Left colon (tissue), 2 donors: Measurements from ENCODE around the gene RNASE7. TPM values are rescaled to one million over a fixed set of nuclear protein-coding genes. Genes with fewer than 3 reads are reported as not detected.

Source experiments
- ATAC-seq: fragments of 200-7000 bp; cut with Tn5 transposase; one replicate; pipeline ENCODE4 v1.9.1; 2020; ENCODE audit warnings: mild to moderate bottlenecking, moderate library complexity
- DNase-seq, 2 donors: peaks; one replicate each; pipeline ENCODE4 v3.0.0-alpha.2; 2020
- intact Hi-C, 2 donors: fragments of 100-400 bp; cut with DNase I in 1 of 2; cut with micrococcal nuclease in 1 of 2; formaldehyde crosslinking; loops; one replicate each; pipeline versions ENCODE4 v1.11.2 to v1.14.0; 2022; cut with DNase I, micrococcal nuclease
- microRNA-seq, 2 donors: library from miRNA; unstranded; fragments of <30 nt; microRNA quantifications; one replicate each; pipeline versions ENCODE4 v1.1.0 to v1.2.0, GENCODE V29; 2020
- total RNA-seq, 2 donors: library from RNA; stranded (reverse); fragmentation: NEBNext Ultra II Directional; extraction: Animal tissue kit (Norgen Biotek cat#: 25700); gene quantifications; one replicate each; pipeline ENCODE4 v1.2.1, GENCODE V29; 2021
- donor health status: DM: no; HTN: no; CAD: no.
- donor health status: DM: yes; HTN: yes; CAD: no.

RNASE7 gene
- total RNA-seq, 2 donors from 2014 or later, result 0.31 TPM; not detected in 1

- DNase-seq (peak; percentile 39 to 61), ATAC-seq (peak; percentile 30)
- intact Hi-C loops, result loop anchor here in 1 of 2 donors (10.0 kb wide), 1 partner anchor 76 kb away; no protein-coding TSS in a partner anchor
Measured at GRCh38 chr14:21090194-21090939, 48.2 kb downstream of the RNASE7 start.

DNA sequence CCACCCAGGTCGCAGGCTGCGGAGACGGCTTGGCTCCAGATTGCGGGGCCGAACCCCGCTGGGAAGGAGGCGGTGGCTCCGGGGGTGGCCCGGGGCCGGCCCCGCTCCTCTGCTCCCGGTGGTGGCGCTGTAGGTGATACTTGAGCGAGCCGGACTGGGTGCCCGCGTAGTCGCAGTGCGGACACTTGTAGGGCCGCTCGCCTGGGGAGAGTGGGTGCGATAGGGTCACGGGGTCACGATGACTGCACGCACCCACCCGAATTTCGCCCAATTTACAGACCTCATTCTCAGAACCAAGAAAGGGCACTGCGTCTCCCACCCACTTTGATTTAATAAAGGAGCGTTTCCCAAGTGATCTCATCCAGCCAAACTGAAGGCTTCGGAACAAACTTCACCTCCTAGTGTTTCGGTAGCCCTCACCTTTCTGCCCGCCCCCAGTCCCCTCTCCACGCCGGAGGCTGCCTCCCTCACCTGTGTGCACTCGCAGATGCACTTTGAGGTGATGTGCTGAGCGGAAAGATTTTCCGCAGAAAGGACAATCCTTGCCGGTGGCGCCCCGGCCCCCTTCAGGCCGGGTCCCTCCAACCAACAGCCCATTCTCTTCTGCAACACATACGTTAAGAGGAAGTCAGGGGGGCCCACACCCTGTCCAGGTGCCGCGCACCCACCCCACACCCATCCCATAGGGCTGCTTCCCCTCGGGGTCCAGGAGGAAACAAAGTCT is 48.9 kb downstream of the RNASE7 start:
- intact Hi-C loops, result loop anchor here in 1 of 2 donors (10.0 kb wide), 1 partner anchor 76 kb away; no protein-coding TSS in a partner anchor
- DNase-seq, result no peak

DNA sequence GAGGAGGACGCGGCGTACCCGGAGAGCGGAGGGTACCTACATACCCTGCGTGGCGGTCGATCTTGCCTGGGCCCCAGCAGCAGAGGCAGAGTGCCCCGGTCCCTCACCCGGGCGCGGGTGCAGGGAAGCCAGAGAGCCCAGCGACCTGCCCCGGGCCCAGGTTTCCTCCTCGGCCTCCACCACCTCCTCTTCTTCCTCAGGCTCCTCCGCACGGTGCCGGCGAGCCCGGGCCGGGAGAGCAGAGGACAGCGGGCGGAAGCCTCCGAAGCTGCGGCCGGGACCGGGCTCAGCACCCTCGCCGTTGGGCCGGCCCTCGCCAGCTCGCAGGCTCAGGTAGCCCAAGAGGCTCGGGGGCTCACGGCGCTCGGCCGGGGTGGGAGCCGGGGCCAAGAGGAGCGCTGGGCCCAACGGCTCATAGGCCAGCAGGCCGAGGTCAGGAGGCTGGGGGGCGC is 49.7 kb downstream of the RNASE7 start:
- no peak for DNase-seq
- peak; percentile 1 for ATAC-seq

More for the DNA sequence above, 48.9 kb downstream of the RNASE7 start:
- ATAC-seq, result no peak

DNA sequence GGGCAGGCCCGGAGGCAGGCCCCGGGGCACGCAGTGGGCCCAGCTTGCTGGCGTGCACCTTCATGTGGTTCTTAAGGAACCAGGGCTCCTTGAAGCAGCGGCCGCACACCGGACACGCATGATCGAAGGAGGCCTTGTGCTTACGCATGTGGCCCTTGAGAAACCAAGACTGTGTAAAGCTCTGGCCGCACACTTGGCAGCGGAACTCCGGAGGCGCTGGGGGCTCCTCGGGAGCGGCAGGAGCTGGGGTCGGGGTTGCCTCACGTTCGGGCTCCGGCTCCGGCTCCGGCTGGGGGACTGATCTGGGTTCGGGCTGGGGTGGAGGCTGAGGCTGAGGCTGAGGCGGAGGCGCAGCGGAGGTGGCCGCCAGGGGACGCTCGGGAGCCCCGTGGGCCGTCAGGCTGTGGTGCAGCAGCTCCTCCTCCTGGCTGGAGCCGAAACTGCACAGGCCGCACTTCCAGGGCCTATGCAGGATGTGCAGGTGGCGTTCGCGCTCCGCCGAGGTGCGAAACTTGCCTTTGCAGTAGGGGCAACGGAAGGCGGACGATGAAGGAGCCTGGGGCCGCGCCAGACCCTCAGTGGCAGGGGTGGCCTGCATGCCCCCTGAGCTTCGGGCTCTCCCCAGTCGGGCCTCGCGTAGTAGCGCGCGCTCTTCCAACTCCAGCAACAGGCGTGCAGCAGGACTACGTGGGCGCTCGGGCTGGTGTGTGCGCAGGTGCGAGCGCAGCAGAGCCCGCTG is 50.3 kb downstream of the RNASE7 start:
- ATAC-seq, result peak; percentile 68
- intact Hi-C loops, result loop anchor here in 1 of 2 donors (10.0 kb wide), 1 partner anchor 78 kb away; no protein-coding TSS in a partner anchor
- peak; percentile 76 to 93 for DNase-seq

More for the DNA sequence above, 49.7 kb downstream of the RNASE7 start:
- intact Hi-C loops, result loop anchor here in 1 of 2 donors (10.0 kb wide), 1 partner anchor 77 kb away; no protein-coding TSS in a partner anchor

- intact Hi-C loops, result loop anchor here in 1 of 2 donors (10.0 kb wide), 1 partner anchor 78 kb away; no protein-coding TSS in a partner anchor
- DNase-seq (no peak), ATAC-seq (no peak)
Measured at GRCh38 chr14:21093018-21093417, 50.9 kb downstream of the RNASE7 start.

Small RNAs within 50 kb of the gene (microRNA-seq; reads per million reads assigned to microRNA genes)
- 0 reads per million in 2 donors for gene MIR6717

Other genes starting within 250 kb of the RNASE7 start
- 100 to 1,000 TPM; 124 to 420 TPM for gene RNASE1, start 239.5 kb upstream of the RNASE7 start, total RNA-seq
- not detected for gene RNASE3, start 151.0 kb upstream of the RNASE7 start, total RNA-seq
- under 1 TPM in 1 of 2 donors, not detected in 1; 0.47 TPM for gene RNASE2, start 86.9 kb upstream of the RNASE7 start, total RNA-seq
- 10 to 100 TPM; 48.4 to 65.1 TPM for gene METTL17, start 52.4 kb upstream of the RNASE7 start, total RNA-seq
- gene SLC39A2, start 43.1 kb upstream of the RNASE7 start, total RNA-seq, result under 1 TPM; 0.61 to 0.92 TPM
- 100 to 1,000 TPM; 135 to 140 TPM for gene NDRG2, start 17.3 kb upstream of the RNASE7 start, total RNA-seq
- under 1 TPM; 0.28 to 0.58 TPM for gene TPPP2, start 12.1 kb upstream of the RNASE7 start, total RNA-seq
- gene RNASE13, start 7.6 kb upstream of the RNASE7 start, total RNA-seq, result not detected
- gene RNASE8, start 15.5 kb downstream of the RNASE7 start, total RNA-seq, result not detected
- gene ARHGEF40, start 27.9 kb downstream of the RNASE7 start, total RNA-seq, result 10 to 100 TPM; 37.2 to 40.8 TPM
- gene ZNF219, start 56.3 kb downstream of the RNASE7 start, total RNA-seq, result 10 to 100 TPM; 51.1 to 53.7 TPM
- 10 to 100 TPM; 37.5 to 46.8 TPM for gene TMEM253, start 58.7 kb downstream of the RNASE7 start, total RNA-seq
- not detected for gene OR5AU1, start 113.7 kb downstream of the RNASE7 start, total RNA-seq
- gene HNRNPC, start 227.1 kb downstream of the RNASE7 start, total RNA-seq, result 100 to 1,000 TPM; 251 to 271 TPM
- under 1 TPM in 1 of 2 donors, not detected in 1; 0.17 TPM for gene RPGRIP1, start 237.7 kb downstream of the RNASE7 start, total RNA-seq